DND-41 (cell line): ENCODE measurements around the gene FBXW8.

Experiments
- ATAC-seq: fragments of 200-7000 bp; cut with Tn5 transposase; 3 replicates; pipeline ENCODE4 v1.9.1; 2021; ENCODE audit warnings: low read depth; ENCODE audit not compliant: insufficient read depth
- DNase-seq: peaks from one replicate; pipeline ENCODE4 v3.0.0-alpha.2; 2020
- H2AFZ ChIP-seq: 2 replicates; pipeline ENCODE4 v1.6.0; 2012; ENCODE audit warnings: low read depth, low read length
- H3K27ac ChIP-seq: 2 replicates; pipeline ENCODE4 v1.5.1; 2012; ENCODE audit warnings: low read length, inconsistent platforms
- H3K27me3 ChIP-seq: fragments of 200-600 bp; sonication (generic); 2 replicates; pipeline ENCODE4 v1.6.0; 2012; ENCODE audit warnings: low read length, mild to moderate bottlenecking, inconsistent platforms; ENCODE audit not compliant: insufficient read depth, poor library complexity
- H3K36me3 ChIP-seq: 2 replicates; pipeline ENCODE4 v1.5.1; 2012; ENCODE audit warnings: low read length, inconsistent platforms; ENCODE audit not compliant: insufficient read depth
- H3K4me1 ChIP-seq: 2 replicates; pipeline ENCODE4 v1.5.1; 2012; ENCODE audit warnings: mild to moderate bottlenecking, low read length; ENCODE audit not compliant: insufficient read depth
- H3K4me2 ChIP-seq: 2 replicates; pipeline ENCODE4 v1.6.0; 2012; ENCODE audit warnings: mild to moderate bottlenecking, moderate library complexity, low read length, inconsistent platforms; ENCODE audit not compliant: insufficient read depth
- H3K4me3 ChIP-seq, 2 experiments: fragments of 200-600 bp in 1 of 2; shearing (Covaris generic) in 1 of 2; 2 replicates each; pipeline ENCODE4 v1.5.1; 2012 to 2016; ENCODE audit warnings: inconsistent platforms in 2 of 2, low read length in 2 of 2, mild to moderate bottlenecking in 2 of 2, low read depth in 1 of 2, moderate library complexity in 1 of 2
- H3K79me2 ChIP-seq: 2 replicates; pipeline ENCODE4 v1.6.0; 2012; ENCODE audit warnings: low read length, inconsistent platforms; ENCODE audit not compliant: insufficient read depth
- H3K9ac ChIP-seq: 2 replicates; pipeline ENCODE4 v1.6.0; 2012; ENCODE audit warnings: low read depth, mild to moderate bottlenecking, inconsistent platforms, low read length, moderate library complexity
- H3K9me3 ChIP-seq: 2 replicates; pipeline ENCODE4 v1.5.1; 2012; ENCODE audit warnings: low read length, moderate library complexity, mild to moderate bottlenecking, inconsistent platforms; ENCODE audit not compliant: insufficient read depth, severe bottlenecking
- H4K20me1 ChIP-seq: 2 replicates; pipeline ENCODE4 v1.6.0; 2012; ENCODE audit warnings: low read length; ENCODE audit not compliant: insufficient read depth
- CTCF ChIP-seq: IDR thresholded peaks from 2 replicates; pipeline ENCODE4 v1.5.1; 2012; ENCODE audit warnings: borderline replicate concordance, low read length, moderate library complexity, mild to moderate bottlenecking; ENCODE audit not compliant: poor library complexity, severe bottlenecking; ENCODE audit errors: extremely low read depth
- EZH2 ChIP-seq: IDR thresholded peaks from 3 replicates; pipeline ENCODE4 v1.6.1; 2012; ENCODE audit warnings: borderline replicate concordance, low read depth, mild to moderate bottlenecking, moderate library complexity, low read length, inconsistent platforms; ENCODE audit not compliant: severe bottlenecking

Gene FBXW8

GRCh38 chr12:116996621-116997020, 85.9 kb downstream of the FBXW8 start:
- Histone ChIP-seq H3K4me1 (no peaks in the 10 kb centered on the region), H4K20me1 (no peaks in the 10 kb centered on the region), H3K9me3 (no peaks in the 10 kb centered on the region), H3K4me3 (no peak overlapping the region), H3K27me3 (no peaks in the 10 kb centered on the region), H3K4me2 (no peak overlapping the region), H2AFZ (no peak overlapping the region), H3K79me2 (no peaks in the 10 kb centered on the region), H3K36me3 (no peaks in the 10 kb centered on the region; the same call in none of the 2 replicates), H3K27ac (no peak overlapping the region), H3K9ac (no peak overlapping the region)
- no peak for TF ChIP-seq CTCF
- TF ChIP-seq EZH2 = no peak
- DNase-seq (no peak), ATAC-seq (no peak)

DNA sequence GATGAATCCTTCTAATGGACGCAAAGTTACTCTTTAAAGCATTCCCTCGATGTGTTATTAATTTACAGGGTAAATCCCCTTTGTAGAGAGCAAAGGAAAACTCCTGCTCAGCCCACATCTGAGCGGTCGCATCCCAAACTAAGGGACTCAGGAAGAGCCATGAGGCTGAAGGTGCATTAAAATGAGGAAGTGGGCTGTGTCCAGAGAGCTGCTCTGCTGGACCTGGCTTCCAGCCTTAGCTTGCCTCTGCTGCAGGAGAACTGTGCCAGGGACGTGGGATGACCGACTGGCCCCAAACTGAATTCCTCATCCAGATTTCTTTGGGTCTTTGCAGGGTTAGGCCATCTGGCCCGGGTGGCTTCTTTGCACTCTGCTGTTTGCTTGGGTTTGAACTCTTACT, 88.3 kb downstream of the FBXW8 start:
- no peaks in the 10 kb centered on the region for H3K79me2 ChIP-seq
- no peak for TF ChIP-seq EZH2
- no peak for TF ChIP-seq CTCF
- ATAC-seq = no peak
- no peak overlapping the region for H3K9ac ChIP-seq
- no peaks in the 10 kb centered on the region for H3K9me3 ChIP-seq
- H4K20me1 ChIP-seq = no peaks in the 10 kb centered on the region
- no peak overlapping the region for H3K4me3 ChIP-seq
- H3K27me3 ChIP-seq = no peaks in the 10 kb centered on the region
- no peaks in the 10 kb centered on the region for H3K4me1 ChIP-seq
- H3K4me2 ChIP-seq = no peak overlapping the region
- DNase-seq = no peak
- H2AFZ ChIP-seq = no peak overlapping the region
- H3K27ac ChIP-seq = no peak overlapping the region
- H3K36me3 ChIP-seq = no peaks in the 10 kb centered on the region; the same call in none of the 2 replicates

- no peaks in the 10 kb centered on the region for H3K27me3 ChIP-seq
- H3K9ac ChIP-seq = no peak overlapping the region
- no peak overlapping the region for H3K27ac ChIP-seq
- ATAC-seq (no peak; the same call in 2 of the 3 replicates), DNase-seq (no peak)
- peaks cover 9% of the 10 kb centered on the region for H3K36me3 ChIP-seq
- TF ChIP-seq CTCF (no peak), EZH2 (no peak)
- H3K4me1 ChIP-seq = no peaks in the 10 kb centered on the region
- H3K4me2 ChIP-seq = no peak overlapping the region
- no peak overlapping the region for H3K4me3 ChIP-seq
- no peaks in the 10 kb centered on the region for H4K20me1 ChIP-seq
- no peaks in the 10 kb centered on the region for H3K79me2 ChIP-seq
- no peak overlapping the region for H2AFZ ChIP-seq
- H3K9me3 ChIP-seq = no peaks in the 10 kb centered on the region
Measured at GRCh38 chr12:117000316-117000715, 89.6 kb downstream of the FBXW8 start.

DNA sequence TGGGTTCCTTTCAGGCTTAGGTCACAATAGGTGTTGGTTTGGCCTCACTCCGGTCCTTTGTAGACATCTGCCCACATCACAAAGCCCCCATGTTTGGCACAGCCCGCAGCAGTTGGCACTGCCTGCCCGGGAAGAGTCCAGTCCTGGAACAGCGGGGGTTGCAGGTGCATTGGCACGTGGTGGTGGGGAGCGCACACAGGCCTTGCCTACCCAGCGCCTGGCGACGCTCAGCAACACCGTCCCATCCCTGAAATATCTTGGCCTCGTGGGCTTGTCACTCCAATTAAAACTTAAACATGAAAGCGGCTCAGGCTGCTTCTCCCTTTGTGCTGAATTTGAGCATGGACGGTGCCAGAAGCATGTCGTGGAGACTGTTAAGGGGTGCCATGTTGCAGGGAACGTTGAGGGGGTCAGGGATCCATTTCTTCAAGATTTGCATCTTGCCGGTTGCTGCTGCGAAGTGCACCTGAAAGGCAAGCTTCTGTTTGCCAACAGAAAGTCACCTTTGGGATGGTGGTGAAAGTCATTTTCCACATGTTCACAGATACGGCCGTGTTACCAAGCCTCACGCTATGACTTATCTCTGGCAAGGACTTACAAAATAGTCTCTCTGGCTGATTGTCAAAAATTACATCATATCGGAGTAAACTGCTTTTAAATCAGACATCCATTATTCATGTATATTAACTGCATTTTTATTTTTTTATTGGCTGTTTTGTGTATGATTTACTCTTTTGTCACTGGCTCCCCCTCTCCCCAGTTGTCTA, 91.5 kb downstream of the FBXW8 start:
- ATAC-seq = no peak

More for the DNA sequence above, 91.5 kb downstream of the FBXW8 start:
- Histone ChIP-seq H3K27ac (no peak overlapping the region), H2AFZ (no peak overlapping the region), H3K4me3 (no peak overlapping the region), H3K27me3 (no peaks in the 10 kb centered on the region), H4K20me1 (no peaks in the 10 kb centered on the region), H3K4me1 (no peaks in the 10 kb centered on the region), H3K36me3 (peaks cover 21% of the 10 kb centered on the region), H3K79me2 (no peaks in the 10 kb centered on the region), H3K9ac (no peak overlapping the region), H3K9me3 (no peaks in the 10 kb centered on the region), H3K4me2 (no peak overlapping the region)
- DNase-seq = no peak
- TF ChIP-seq EZH2 = no peak
- no peak for TF ChIP-seq CTCF
